GM12892 (cell line): Measurements from ENCODE around the gene INTS15.

Experiments used
- POLR2A ChIP-seq: IDR thresholded peaks from 2 replicates; pipeline ENCODE4 v1.6.1; 2011; ENCODE audit warnings: low read depth, low read length, control low read depth
- POLR2AphosphoS5 ChIP-seq: IDR thresholded peaks from 2 replicates; pipeline ENCODE4 v1.6.1; 2011; ENCODE audit warnings: low read depth, low read length, control low read depth

GRCh38 chr7:6647080-6647479 is 57.3 kb downstream of the INTS15 start:
- TF ChIP-seq POLR2A (no peak), POLR2AphosphoS5 (no peak)
